Endodermal cell (in vitro differentiated cells): ENCODE results near the gene ST6GAL1. TPM values are rescaled to one million over a fixed set of nuclear protein-coding genes. Genes with fewer than 3 reads are reported as not detected.
"Not testable (repeated sequence)": the region's sequence is repeated elsewhere in the genome, so short reads cannot be mapped to it uniquely, and the experiment has no call there.

ENCODE experiments used
- DNase-seq: peaks from one replicate; pipeline ENCODE4 v3.0.0-alpha.2; 2017
- H3K27ac ChIP-seq: 2 replicates; pipeline ENCODE4 v1.5.1; 2013; ENCODE audit warnings: mild to moderate bottlenecking, low read depth, low read length, moderate library complexity
- H3K27me3 ChIP-seq: 2 replicates; pipeline ENCODE4 v1.6.1; 2013; ENCODE audit warnings: mild to moderate bottlenecking, low read length, moderate library complexity; ENCODE audit not compliant: insufficient read depth, control insufficient read depth, poor library complexity, severe bottlenecking
- H3K36me3 ChIP-seq: 2 replicates; pipeline ENCODE4 v1.7.0; 2013; ENCODE audit warnings: mild to moderate bottlenecking, low read length, moderate library complexity; ENCODE audit not compliant: control insufficient read depth, insufficient read depth
- H3K4me1 ChIP-seq: one replicate; pipeline ENCODE4 v1.7.0; 2013; ENCODE audit warnings: low read length; ENCODE audit not compliant: control insufficient read depth, insufficient read depth
- H3K4me3 ChIP-seq: 2 replicates; pipeline ENCODE4 v1.5.1; 2013; ENCODE audit warnings: mild to moderate bottlenecking, low read length, moderate library complexity
- H3K9ac ChIP-seq: 2 replicates; pipeline ENCODE4 v1.6.1; 2013; ENCODE audit warnings: mild to moderate bottlenecking, low read length, moderate library complexity; ENCODE audit not compliant: poor library complexity, severe bottlenecking; ENCODE audit errors: extremely low read depth
- H3K9me3 ChIP-seq: 2 replicates; pipeline ENCODE4 v1.6.1; 2013; ENCODE audit warnings: mild to moderate bottlenecking, low read length, moderate library complexity; ENCODE audit not compliant: control insufficient read depth
- H3K27ac Mint-ChIP-seq: 2 replicates; pipeline ENCODE4 v1.8.0; 2020; ENCODE audit warnings: mixed read lengths
- H3K27me3 Mint-ChIP-seq: 2 replicates; pipeline ENCODE4 v1.8.0; 2021; ENCODE audit warnings: mild to moderate bottlenecking, mixed read lengths; ENCODE audit not compliant: insufficient read depth
- H3K36me3 Mint-ChIP-seq: 2 replicates; pipeline ENCODE4 v1.8.0; 2020; ENCODE audit warnings: low read depth, mixed read lengths
- H3K4me1 Mint-ChIP-seq: 2 replicates; pipeline ENCODE4 v1.8.0; 2020; ENCODE audit warnings: mixed read lengths
- H3K4me3 Mint-ChIP-seq: 2 replicates; pipeline ENCODE4 v1.8.0; 2020; ENCODE audit warnings: mild to moderate bottlenecking, moderate library complexity, mixed read lengths
- H3K9me3 Mint-ChIP-seq: 2 replicates; pipeline ENCODE4 v1.8.0; 2020; ENCODE audit warnings: mild to moderate bottlenecking, mixed read lengths
- CTCF ChIP-seq: fragments of 200-600 bp; sonication (generic); conservative IDR thresholded peaks from 2 replicates; pipeline ENCODE4 v1.5.0; 2021; ENCODE audit warnings: antibody characterized with exemption, mild to moderate bottlenecking
- WGBS, 2 experiments: methylation state at CpG; one replicate each; pipeline versions ENCODE4 v1.1.5 to v1.1.7; 2013; ENCODE audit warnings: missing lambda C conversion rate in 2 of 2, mixed read lengths in 1 of 2; ENCODE audit not compliant: insufficient coverage in 1 of 2, insufficient read length in 1 of 2; 5-methylcytosine and 5-hydroxymethylcytosine counted together
- total RNA-seq, 2 donors: library from RNA; stranded (reverse); fragmentation: NEBNext Ultra II Directional in 1 of 2; extraction: Animal tissue kit (Norgen Biotek cat#: 25700) in 1 of 2; gene quantifications; 2 replicates in 1 of 2; 3 replicates in 1 of 2; pipeline ENCODE4 v1.2.1, GENCODE V29; 2021

Gene ST6GAL1
- total RNA-seq, 2 donors from 2014 or later = 79.3 to 82.4 TPM

- H3K4me3 Mint-ChIP-seq = no peak overlapping the region
- H3K27ac Mint-ChIP-seq = no peak overlapping the region
Observed at GRCh38 chr3:186901135-186901734, 29.1 kb upstream of the ST6GAL1 start.

GRCh38 chr3:186902154-186902553 is 28.2 kb upstream of the ST6GAL1 start:
- DNase-seq = peak; percentile 67
- no peak overlapping the region for H3K27ac Mint-ChIP-seq
- Histone ChIP-seq H3K4me1 (no peaks in the 10 kb centered on the region), H3K27me3 (no peaks in the 10 kb centered on the region), H3K27ac (no peak overlapping the region), H3K36me3 (no peaks in the 10 kb centered on the region), H3K4me3 (no peak overlapping the region), H3K9me3 (no peaks in the 10 kb centered on the region), H3K9ac (no peak overlapping the region)
- H3K27me3 Mint-ChIP-seq = peaks cover 2% of the 10 kb centered on the region
- no peak overlapping the region for H3K4me3 Mint-ChIP-seq
- H3K9me3 Mint-ChIP-seq = peaks cover 23% of the 10 kb centered on the region
- no peak for TF ChIP-seq CTCF
- H3K36me3 Mint-ChIP-seq = peaks cover 2% of the 10 kb centered on the region
- peaks cover 13% of the 10 kb centered on the region for H3K4me1 Mint-ChIP-seq
- WGBS, 2 experiments = 13 to 74% methylated on average over 1 to 2 of the region's 3 CpGs

More at GRCh38 chr3:186901135-186901734, 29.1 kb upstream of the ST6GAL1 start:
- TF ChIP-seq CTCF = no peak
- Histone ChIP-seq H3K27ac (no peak overlapping the region), H3K9ac (no peak overlapping the region), H3K4me3 (no peak overlapping the region), H3K9me3 (peaks cover 2% of the 10 kb centered on the region), H3K36me3 (no peaks in the 10 kb centered on the region), H3K27me3 (no peaks in the 10 kb centered on the region), H3K4me1 (no peaks in the 10 kb centered on the region)
- Mint-ChIP-seq H3K9me3 (peaks cover 25% of the 10 kb centered on the region), H3K4me1 (peaks cover 18% of the 10 kb centered on the region), H3K36me3 (peaks cover 2% of the 10 kb centered on the region), H3K27me3 (peaks cover 2% of the 10 kb centered on the region)
- no peak for DNase-seq
- no CpG with 5 or more reads among the region's 1 CpG for WGBS, 2 experiments

- Histone ChIP-seq H3K36me3 (no peaks in the 10 kb centered on the region), H3K9me3 (no peaks in the 10 kb centered on the region), H3K9ac (no peak overlapping the region), H3K4me3 (no peak overlapping the region), H3K27ac (no peak overlapping the region), H3K4me1 (no peaks in the 10 kb centered on the region), H3K27me3 (no peaks in the 10 kb centered on the region)
- Mint-ChIP-seq H3K4me3 (no peak overlapping the region), H3K36me3 (peaks cover 2% of the 10 kb centered on the region), H3K4me1 (peaks cover 9% of the 10 kb centered on the region), H3K9me3 (peaks cover 23% of the 10 kb centered on the region), H3K27ac (no peak overlapping the region), H3K27me3 (peaks cover 3% of the 10 kb centered on the region)
- no peak for DNase-seq
- 88 to 91% methylated on average over 2 of the region's 2 CpGs for WGBS, 2 experiments
- TF ChIP-seq CTCF = no peak
Observed at GRCh38 chr3:186902713-186903112, 27.6 kb upstream of the ST6GAL1 start.

GRCh38 chr3:186903676-186904075 is 26.6 kb upstream of the ST6GAL1 start:
- not testable (repeated sequence) for H3K9ac ChIP-seq

GRCh38 chr3:186907075-186907474 is 23.3 kb upstream of the ST6GAL1 start:
- not testable (repeated sequence) for DNase-seq, H3K36me3 Mint-ChIP-seq, H3K4me3 Mint-ChIP-seq, H3K9ac ChIP-seq, H3K36me3 ChIP-seq, H3K9me3 ChIP-seq, H3K27me3 ChIP-seq, H3K27ac Mint-ChIP-seq, H3K4me3 ChIP-seq, H3K27me3 Mint-ChIP-seq, H3K4me1 ChIP-seq, H3K27ac ChIP-seq
- Mint-ChIP-seq H3K9me3 (peaks cover 23% of the 10 kb centered on the region), H3K4me1 (peaks cover 23% of the 10 kb centered on the region)
- WGBS, 2 experiments = 95 to 96% methylated on average over 3 of the region's 3 CpGs

More at GRCh38 chr3:186903676-186904075, 26.6 kb upstream of the ST6GAL1 start:
- Mint-ChIP-seq H3K4me1 (peaks cover 14% of the 10 kb centered on the region), H3K9me3 (peaks cover 23% of the 10 kb centered on the region)
- H3K36me3 ChIP-seq, H3K36me3 Mint-ChIP-seq, H3K4me1 ChIP-seq, H3K27ac ChIP-seq, H3K9me3 ChIP-seq, H3K27me3 Mint-ChIP-seq, H3K4me3 ChIP-seq, DNase-seq, H3K4me3 Mint-ChIP-seq, H3K27ac Mint-ChIP-seq, H3K27me3 ChIP-seq: not testable (repeated sequence)
- 72% methylated on average over 2 of the region's 2 CpGs; no CpG with 5 or more reads in 1 of the 2 experiments for WGBS, 2 experiments
